GM12891 (cell line): ENCODE data around the gene OR10D3.
"Not testable (repeated sequence)": the region's sequence is repeated elsewhere in the genome, so short reads cannot be mapped to it uniquely, and the experiment has no call there.

Source experiments
- DNase-seq: peaks from one replicate; pipeline ENCODE4 v3.0.0; 2011; ENCODE audit warnings: low spot score; ENCODE audit not compliant: insufficient read length
- FAIRE-seq: peaks from 2 replicates; lab custom pipeline; 2011; peaks lifted over from hg19 to GRCh38; lab: Jason Lieb, UNC
- PAX5 ChIP-seq: IDR thresholded peaks from 2 replicates; pipeline ENCODE4 v1.6.1; 2011; ENCODE audit warnings: low read length, moderate library complexity, mild to moderate bottlenecking; ENCODE audit not compliant: insufficient read depth, severe bottlenecking
- POLR2A ChIP-seq: IDR thresholded peaks from 2 replicates; pipeline ENCODE4 v1.6.1; 2011; ENCODE audit warnings: low read depth, low read length, control low read depth
- POLR2AphosphoS5 ChIP-seq: IDR thresholded peaks from 2 replicates; pipeline ENCODE4 v1.6.1; 2011; ENCODE audit warnings: low read depth, low read length, control low read depth
- POU2F2 ChIP-seq: IDR thresholded peaks from 2 replicates; pipeline ENCODE4 v1.6.1; 2011; ENCODE audit warnings: low read depth, mild to moderate bottlenecking, control low read depth, low read length, moderate library complexity
- SPI1 ChIP-seq: IDR thresholded peaks from 2 replicates; pipeline ENCODE4 v1.6.1; 2011; ENCODE audit warnings: low read depth, low read length, control low read depth
- TAF1 ChIP-seq: IDR thresholded peaks from 2 replicates; pipeline ENCODE4 v1.6.1; 2011; ENCODE audit warnings: low read depth, low read length, control low read depth

The OR10D3 gene

DNA sequence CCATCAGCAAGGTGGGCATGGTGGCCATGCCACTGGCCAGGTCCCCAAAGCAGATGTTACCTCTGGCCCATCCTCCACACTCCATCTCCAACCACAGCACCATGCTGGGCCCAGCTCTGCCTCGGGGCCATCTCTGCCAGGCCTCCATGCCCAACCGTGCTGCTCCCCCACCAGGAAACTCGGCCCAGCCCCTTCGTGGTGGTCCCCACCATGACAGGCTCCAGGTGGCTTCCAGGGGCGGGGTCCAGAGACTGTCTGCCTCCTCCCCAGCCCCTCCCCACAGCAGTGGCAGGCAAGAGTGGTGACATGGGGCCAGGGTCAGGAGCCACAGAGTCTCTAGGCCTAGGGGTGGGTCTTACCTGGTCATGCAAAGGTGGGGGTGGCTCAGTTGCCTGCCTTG lies 27.3 kb downstream of the OR10D3 start:
- TF ChIP-seq TAF1 (no peak), POLR2A (no peak), PAX5 (no peak), POLR2AphosphoS5 (no peak), SPI1 (no peak), POU2F2 (no peak)
- FAIRE-seq (no peak), DNase-seq (no peak)

DNA sequence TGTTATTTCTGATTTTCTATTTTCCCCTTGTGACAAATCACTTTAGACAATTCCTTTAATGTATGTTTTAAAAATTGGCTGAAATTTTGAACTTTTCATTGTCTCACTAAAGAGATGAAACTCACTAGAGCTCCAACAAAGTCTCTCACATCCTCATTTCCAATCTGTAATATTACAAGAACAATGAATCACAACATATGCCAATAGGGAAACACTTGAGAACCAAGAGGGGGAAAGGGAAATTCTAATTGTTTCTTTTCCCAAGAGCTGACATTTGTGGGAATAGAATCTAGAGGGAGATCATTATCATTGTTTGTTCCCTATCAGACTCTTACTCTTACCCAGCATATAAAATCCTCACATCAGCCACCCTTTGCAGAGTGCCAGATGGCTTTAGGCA lies 28.2 kb downstream of the OR10D3 start:
- DNase-seq = no peak
- no peak for FAIRE-seq

GRCh38 chr11:124214027-124214426 lies 30.9 kb downstream of the OR10D3 start:
- no peak for FAIRE-seq
- TF ChIP-seq POU2F2 (no peak), TAF1 (no peak), POLR2AphosphoS5 (no peak), PAX5 (no peak), POLR2A (no peak), SPI1 (no peak)
- DNase-seq = no peak

More for the DNA sequence above, 28.2 kb downstream of the OR10D3 start:
- TF ChIP-seq POLR2A (no peak), SPI1 (no peak), PAX5 (no peak), POU2F2 (no peak), POLR2AphosphoS5 (no peak), TAF1 (no peak)

DNA sequence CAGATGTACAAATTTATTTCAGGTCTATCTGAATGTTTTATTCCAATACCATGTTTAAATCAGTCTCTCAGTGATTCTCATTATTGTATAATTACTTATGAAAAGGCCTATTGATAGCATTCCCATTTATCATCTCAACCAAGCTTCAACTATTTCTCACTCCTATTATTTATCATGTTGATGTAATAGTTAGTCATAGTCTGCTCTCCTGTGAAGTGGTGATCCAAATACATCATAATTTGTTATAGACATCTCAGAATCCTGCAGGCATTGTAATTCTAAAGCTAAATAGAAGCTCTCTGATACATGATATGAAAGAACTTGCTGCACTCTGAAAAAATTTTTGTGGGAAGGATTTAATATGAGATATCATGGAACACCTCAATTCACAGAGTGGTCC lies 36.0 kb downstream of the OR10D3 start:
- DNase-seq = no peak
- no peak for FAIRE-seq
- no peak for TF ChIP-seq POU2F2
- TF ChIP-seq TAF1 = no peak
- TF ChIP-seq PAX5 = no peak
- no peak for TF ChIP-seq POLR2A
- no peak for TF ChIP-seq SPI1
- TF ChIP-seq POLR2AphosphoS5 = no peak

DNA sequence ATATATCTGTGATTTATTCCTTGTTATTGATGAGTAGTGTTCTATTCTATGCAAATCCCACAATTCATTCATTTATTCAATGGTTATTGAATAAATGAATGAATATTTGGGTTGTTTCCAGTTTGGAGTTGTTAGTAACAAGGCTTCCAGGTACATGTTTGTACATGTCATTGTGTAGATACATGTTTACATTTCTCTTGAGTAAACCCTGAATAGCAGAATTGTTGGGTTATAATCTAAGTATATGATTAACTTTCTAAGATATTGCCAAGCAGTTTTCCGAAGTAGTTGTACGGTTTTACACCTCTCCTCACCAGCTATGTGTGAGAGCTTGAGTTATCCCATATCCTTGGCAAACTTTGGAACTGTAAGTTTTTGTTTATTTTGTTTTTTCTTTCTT lies 39.3 kb downstream of the OR10D3 start:
- DNase-seq (no peak), FAIRE-seq (no peak)
- TF ChIP-seq TAF1 (no peak), POLR2A (no peak), PAX5 (no peak), POLR2AphosphoS5 (no peak), POU2F2 (no peak), SPI1 (no peak)

DNA sequence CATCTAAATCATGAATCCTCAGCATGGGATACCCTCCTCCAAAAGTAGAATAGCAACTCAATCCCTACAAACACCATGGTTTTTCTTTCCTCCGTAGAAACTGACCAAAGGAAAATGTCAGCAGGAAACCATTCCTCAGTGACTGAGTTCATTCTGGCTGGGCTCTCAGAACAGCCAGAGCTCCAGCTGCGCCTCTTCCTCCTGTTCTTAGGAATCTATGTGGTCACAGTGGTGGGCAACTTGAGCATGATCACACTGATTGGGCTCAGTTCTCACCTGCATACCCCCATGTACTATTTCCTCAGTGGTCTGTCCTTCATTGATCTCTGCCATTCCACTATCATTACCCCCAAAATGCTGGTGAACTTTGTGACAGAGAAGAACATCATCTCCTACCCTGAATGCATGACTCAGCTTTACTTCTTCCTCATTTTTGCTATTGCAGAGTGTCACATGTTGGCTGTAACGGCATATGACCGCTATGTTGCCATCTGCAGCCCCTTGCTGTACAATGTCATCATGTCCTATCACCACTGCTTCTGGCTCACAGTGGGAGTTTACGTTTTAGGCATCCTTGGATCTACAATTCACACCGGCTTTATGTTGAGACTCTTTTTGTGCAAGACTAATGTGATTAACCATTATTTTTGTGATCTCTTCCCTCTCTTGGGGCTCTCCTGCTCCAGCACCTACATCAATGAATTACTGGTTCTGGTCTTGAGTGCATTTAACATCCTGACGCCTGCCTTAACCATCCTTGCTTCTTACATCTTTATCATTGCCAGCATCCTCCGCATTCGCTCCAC lies 41.7 kb downstream of the OR10D3 start:
- DNase-seq = not testable (repeated sequence)
- FAIRE-seq = peak; percentile 64

DNA sequence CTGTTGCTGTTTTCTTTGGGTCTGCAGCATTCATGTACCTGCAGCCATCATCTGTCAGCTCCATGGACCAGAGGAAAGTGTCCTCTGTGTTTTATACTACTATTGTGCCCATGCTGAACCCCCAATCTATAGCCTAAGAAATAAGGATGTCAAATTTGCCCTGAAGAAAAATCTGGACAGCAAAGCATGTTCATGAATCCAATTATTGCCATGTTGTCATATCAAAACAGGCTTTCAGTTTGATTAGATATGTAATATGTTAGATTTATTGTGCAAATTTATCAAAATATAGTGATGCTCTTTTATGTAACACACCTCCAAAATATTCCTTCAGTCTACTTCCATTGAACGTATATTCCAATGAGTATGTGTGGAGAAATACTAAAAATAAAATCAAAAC lies 42.3 kb downstream of the OR10D3 start:
- no peak for TF ChIP-seq POLR2A
- TF ChIP-seq TAF1 = no peak
- no peak for TF ChIP-seq POLR2AphosphoS5
- no peak for TF ChIP-seq SPI1
- TF ChIP-seq POU2F2 = no peak
- no peak for TF ChIP-seq PAX5
- no peak for DNase-seq
- no peak for FAIRE-seq

GRCh38 chr11:124233376-124233775 lies 50.2 kb downstream of the OR10D3 start:
- TF ChIP-seq POLR2A = no peak
- no peak for TF ChIP-seq POLR2AphosphoS5
- no peak for TF ChIP-seq POU2F2
- TF ChIP-seq SPI1 = no peak
- no peak for TF ChIP-seq PAX5
- no peak for TF ChIP-seq TAF1
- FAIRE-seq (no peak), DNase-seq (no peak)
